Activated CD8-positive, alpha-beta T cell treated with anti-CD3 and anti-CD28 coated beads for 36 hours (primary cell): Measurements from ENCODE around the gene TCF12. TPM values are rescaled to one million over a fixed set of nuclear protein-coding genes. Genes with fewer than 3 reads are reported as not detected.

Experiments
- ATAC-seq: fragments of 200-7000 bp; cut with Tn5 transposase; one replicate; pipeline ENCODE4 v1.10.0; 2021; ENCODE audit warnings: mild to moderate bottlenecking, moderate library complexity
- CTCF ChIA-PET: fragments of 350-600 bp; sonication (Branson Sonifier 250); formaldehyde crosslinking; loops from one replicate; lab custom pipeline; 2021; ENCODE audit warnings: antibody characterized with exemption; lab: Charles Lee
- POLR2A ChIA-PET: fragments of 350-600 bp; sonication (Branson Sonifier 250); formaldehyde crosslinking; loops from one replicate; lab custom pipeline; 2021; ENCODE audit warnings: antibody characterized with exemption; lab: Charles Lee
- DNase-seq: peaks from one replicate; pipeline ENCODE4 v3.0.0-alpha.2; 2020
- H3K27ac Mint-ChIP-seq: one replicate; pipeline ENCODE4 v1.8.0; 2021; ENCODE audit warnings: mild to moderate bottlenecking, mixed read lengths
- H3K27me3 Mint-ChIP-seq: one replicate; pipeline ENCODE4 v1.8.0; 2021; ENCODE audit warnings: mixed read lengths
- H3K36me3 Mint-ChIP-seq: one replicate; pipeline ENCODE4 v1.8.0; 2021; ENCODE audit warnings: low read depth, mixed read lengths
- H3K4me1 Mint-ChIP-seq: one replicate; pipeline ENCODE4 v1.8.0; 2021; ENCODE audit warnings: low read depth, mixed read lengths
- H3K4me3 Mint-ChIP-seq: one replicate; pipeline ENCODE4 v1.8.0; 2021; ENCODE audit warnings: mild to moderate bottlenecking, moderate library complexity, mixed read lengths
- H3K9me3 Mint-ChIP-seq: one replicate; pipeline ENCODE4 v1.8.0; 2021; ENCODE audit warnings: mixed read lengths
- intact Hi-C: fragments of 100-400 bp; cut with micrococcal nuclease; formaldehyde crosslinking; loops from one replicate; pipeline ENCODE4 v1.10.0; 2022
- total RNA-seq, 2 experiments: library from RNA; stranded (reverse); gene quantifications; one replicate each; pipeline ENCODE4 v1.2.3, GENCODE V29; 2021
- TF ChIP-seq, protein P1 (sequence below): fragments of 200-600 bp; IDR thresholded peaks from one replicate; pipeline ENCODE4 v1.8.0; 2022; ENCODE audit warnings: antibody characterized with exemption, mild to moderate bottlenecking

Gene TCF12
- total RNA-seq, 2 experiments from 2014 or later, result 60.5 to 67.4 TPM

DNA sequence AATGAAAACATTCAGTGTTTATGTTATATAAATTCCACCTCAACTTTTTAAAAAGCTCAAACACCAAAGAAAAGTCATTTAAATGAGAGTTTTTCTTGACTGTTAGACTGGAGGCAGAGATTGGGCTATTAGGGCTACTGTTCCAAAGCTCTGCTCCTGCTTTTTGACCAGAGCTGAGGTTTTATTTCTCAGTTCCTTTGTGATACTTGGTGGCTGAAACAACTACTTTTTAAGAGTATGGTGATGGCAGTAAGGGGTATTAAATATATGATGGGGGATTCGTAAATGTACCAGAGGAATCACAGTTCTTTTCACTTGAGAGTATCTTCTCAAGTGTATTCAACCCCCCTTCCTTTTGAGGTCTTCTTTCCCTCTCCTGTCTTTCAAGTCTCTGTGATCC, 271.8 kb downstream of the TCF12 start:
- Mint-ChIP-seq H3K4me1 (no peaks in the 10 kb centered on the region), H3K4me3 (no peak overlapping the region), H3K36me3 (peaks cover 26% of the 10 kb centered on the region), H3K27me3 (no peaks in the 10 kb centered on the region), H3K9me3 (peaks cover 4% of the 10 kb centered on the region), H3K27ac (no peak overlapping the region)
- ATAC-seq (no peak), DNase-seq (no peak)
- ChIA-PET CTCF (interaction anchor here (1.6 kb wide), 1 partner anchor 43 kb away, joined by 5 read pairs; no protein-coding TSS in a partner anchor), POLR2A (interaction anchor here (0.6 kb wide), 1 partner anchor 9 kb away, joined by 3 read pairs; no protein-coding TSS in a partner anchor)
- intact Hi-C loops, result no loop called here
- TF ChIP-seq, protein P1, sequence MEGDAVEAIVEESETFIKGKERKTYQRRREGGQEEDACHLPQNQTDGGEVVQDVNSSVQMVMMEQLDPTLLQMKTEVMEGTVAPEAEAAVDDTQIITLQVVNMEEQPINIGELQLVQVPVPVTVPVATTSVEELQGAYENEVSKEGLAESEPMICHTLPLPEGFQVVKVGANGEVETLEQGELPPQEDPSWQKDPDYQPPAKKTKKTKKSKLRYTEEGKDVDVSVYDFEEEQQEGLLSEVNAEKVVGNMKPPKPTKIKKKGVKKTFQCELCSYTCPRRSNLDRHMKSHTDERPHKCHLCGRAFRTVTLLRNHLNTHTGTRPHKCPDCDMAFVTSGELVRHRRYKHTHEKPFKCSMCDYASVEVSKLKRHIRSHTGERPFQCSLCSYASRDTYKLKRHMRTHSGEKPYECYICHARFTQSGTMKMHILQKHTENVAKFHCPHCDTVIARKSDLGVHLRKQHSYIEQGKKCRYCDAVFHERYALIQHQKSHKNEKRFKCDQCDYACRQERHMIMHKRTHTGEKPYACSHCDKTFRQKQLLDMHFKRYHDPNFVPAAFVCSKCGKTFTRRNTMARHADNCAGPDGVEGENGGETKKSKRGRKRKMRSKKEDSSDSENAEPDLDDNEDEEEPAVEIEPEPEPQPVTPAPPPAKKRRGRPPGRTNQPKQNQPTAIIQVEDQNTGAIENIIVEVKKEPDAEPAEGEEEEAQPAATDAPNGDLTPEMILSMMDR, result no peak

DNA sequence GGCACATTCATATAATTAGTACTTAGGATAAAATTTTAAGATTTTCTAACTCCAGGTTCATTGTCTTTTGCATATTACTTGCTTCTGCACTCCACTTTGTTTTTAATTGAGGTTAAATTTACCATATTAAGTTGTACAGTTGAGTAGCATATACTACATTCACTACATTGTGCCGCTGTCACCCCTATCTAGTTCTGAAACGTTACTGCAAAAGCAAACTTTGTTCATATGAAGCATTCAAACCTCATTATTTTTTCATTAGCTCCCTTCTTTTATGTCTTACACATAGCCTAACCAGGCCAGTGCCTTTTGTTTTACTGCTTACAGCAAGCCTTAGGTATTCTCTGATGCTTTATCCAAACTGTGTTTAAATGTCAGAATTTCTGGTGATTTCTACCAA, 274.7 kb downstream of the TCF12 start:
- ChIA-PET CTCF (no interaction called here), POLR2A (no interaction called here)
- peaks cover 8% of the 10 kb centered on the region for H3K36me3 Mint-ChIP-seq
- H3K9me3 Mint-ChIP-seq, result no peaks in the 10 kb centered on the region
- no peak overlapping the region for H3K27ac Mint-ChIP-seq
- no peak for DNase-seq
- TF ChIP-seq, protein P1, result no peak
- no peaks in the 10 kb centered on the region for H3K27me3 Mint-ChIP-seq
- ATAC-seq, result no peak
- H3K4me1 Mint-ChIP-seq, result no peaks in the 10 kb centered on the region
- no peak overlapping the region for H3K4me3 Mint-ChIP-seq
- intact Hi-C loops, result no loop called here

GRCh38 chr15:57195326-57195725, 276.9 kb downstream of the TCF12 start:
- H3K36me3 Mint-ChIP-seq, result peaks cover 8% of the 10 kb centered on the region
- DNase-seq (no peak), ATAC-seq (no peak)
- ChIA-PET CTCF (no interaction called here), POLR2A (no interaction called here)
- no peak overlapping the region for H3K4me3 Mint-ChIP-seq
- no peaks in the 10 kb centered on the region for H3K4me1 Mint-ChIP-seq
- intact Hi-C loops, result no loop called here
- TF ChIP-seq, protein P1, result no peak
- no peak overlapping the region for H3K27ac Mint-ChIP-seq
- H3K27me3 Mint-ChIP-seq, result no peaks in the 10 kb centered on the region
- no peaks in the 10 kb centered on the region for H3K9me3 Mint-ChIP-seq

DNA sequence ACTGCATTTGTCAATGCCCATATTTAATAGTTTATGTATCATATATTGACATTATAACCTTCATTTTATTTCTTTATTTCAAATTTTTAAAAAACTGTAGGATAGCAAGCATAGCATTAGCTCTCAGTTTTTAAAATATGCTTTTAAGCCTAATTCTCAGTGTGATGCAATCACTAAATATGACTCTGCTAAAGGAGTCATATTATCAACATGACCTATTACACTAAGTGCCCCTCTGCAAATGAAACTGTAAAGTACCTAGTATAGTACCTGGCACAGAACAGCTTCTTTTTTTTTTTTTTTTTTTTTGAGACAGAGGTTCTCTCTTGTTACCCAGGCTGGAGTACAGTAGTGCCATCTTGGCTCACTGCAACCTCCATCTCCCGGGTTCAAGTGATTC, 278.4 kb downstream of the TCF12 start:
- no peak for ATAC-seq
- POLR2A ChIA-PET, result no interaction called here
- intact Hi-C loops, result no loop called here

DNA sequence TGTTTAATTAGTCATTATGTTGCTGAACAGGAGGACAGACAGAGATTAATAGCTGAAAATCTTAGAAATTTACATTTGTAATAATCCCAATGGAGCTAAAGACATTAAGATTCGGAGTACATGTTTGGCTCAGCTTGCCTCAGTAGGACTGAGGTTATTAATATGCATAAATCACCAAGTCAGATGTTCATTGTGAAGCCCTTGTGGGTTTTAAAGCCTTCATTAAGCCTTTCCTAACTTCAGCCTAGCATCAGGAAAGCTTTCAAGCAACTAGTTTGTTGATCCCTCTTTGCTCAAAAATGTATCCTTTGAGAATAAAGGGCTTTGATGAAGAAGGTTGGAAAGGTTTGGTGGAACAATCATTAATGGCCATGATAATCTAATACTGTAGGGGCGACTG, 279.7 kb downstream of the TCF12 start:
- H3K27me3 Mint-ChIP-seq, result no peaks in the 10 kb centered on the region

More for the DNA sequence above, 278.4 kb downstream of the TCF12 start:
- no peaks in the 10 kb centered on the region for H3K9me3 Mint-ChIP-seq
- H3K36me3 Mint-ChIP-seq, result peaks cover 7% of the 10 kb centered on the region
- TF ChIP-seq, protein P1, result no peak
- H3K27ac Mint-ChIP-seq, result no peak overlapping the region
- no peaks in the 10 kb centered on the region for H3K27me3 Mint-ChIP-seq
- CTCF ChIA-PET, result no interaction called here
- H3K4me1 Mint-ChIP-seq, result peaks cover 2% of the 10 kb centered on the region
- H3K4me3 Mint-ChIP-seq, result no peak overlapping the region
- DNase-seq, result no peak

More for the DNA sequence above, 279.7 kb downstream of the TCF12 start:
- peaks cover 7% of the 10 kb centered on the region for H3K36me3 Mint-ChIP-seq
- H3K27ac Mint-ChIP-seq, result no peak overlapping the region
- H3K9me3 Mint-ChIP-seq, result no peaks in the 10 kb centered on the region
- ChIA-PET POLR2A (no interaction called here), CTCF (no interaction called here)
- ATAC-seq, result no peak
- no peak overlapping the region for H3K4me3 Mint-ChIP-seq
- no peak for DNase-seq
- peaks cover 2% of the 10 kb centered on the region for H3K4me1 Mint-ChIP-seq
- intact Hi-C loops, result no loop called here
- TF ChIP-seq, protein P1, result no peak
